ENCODE measurements around the gene THOC5. TPM values are rescaled to one million over a fixed set of nuclear protein-coding genes. Genes with fewer than 3 reads are reported as not detected.

The THOC5 gene
- total RNA-seq, 1 donor from 2014 or later: 80.3 TPM

GRCh38 chr22:29459773-29460172, 93.8 kb downstream of the THOC5 start:
- peaks cover 3% of the 10 kb centered on the region for H3K4me1 Mint-ChIP-seq (ENCODE audit: low read depth)
- H3K4me3 Mint-ChIP-seq (ENCODE audit: low read depth): no peak overlapping the region
- no peaks in the 10 kb centered on the region for H3K27me3 Mint-ChIP-seq
- H3K9me3 Mint-ChIP-seq (ENCODE audit: low read depth): no peaks in the 10 kb centered on the region
- DNase-seq (ENCODE audit: low spot score, unreplicated experiment): no peak
- H3K27ac Mint-ChIP-seq: no peak overlapping the region
- no peaks in the 10 kb centered on the region for H3K36me3 Mint-ChIP-seq (ENCODE audit: insufficient read depth)
- TF ChIP-seq CTCF (IDR thresholded peaks at IDR 0.05; ENCODE audit: unreplicated experiment): no peak

GRCh38 chr22:29458551-29458950, 95.0 kb downstream of the THOC5 start:
- Mint-ChIP-seq H3K4me1 (ENCODE audit: low read depth) (peaks cover 3% of the 10 kb centered on the region), H3K27ac (no peak overlapping the region), H3K9me3 (ENCODE audit: low read depth) (no peaks in the 10 kb centered on the region), H3K36me3 (ENCODE audit: insufficient read depth) (no peaks in the 10 kb centered on the region), H3K4me3 (ENCODE audit: low read depth) (no peak overlapping the region), H3K27me3 (no peaks in the 10 kb centered on the region)
- no peak for DNase-seq (ENCODE audit: low spot score, unreplicated experiment)
- TF ChIP-seq CTCF (IDR thresholded peaks at IDR 0.05; ENCODE audit: unreplicated experiment): no peak

- no peak for DNase-seq (ENCODE audit: low spot score, unreplicated experiment)
- Mint-ChIP-seq H3K9me3 (ENCODE audit: low read depth) (no peaks in the 10 kb centered on the region), H3K4me3 (ENCODE audit: low read depth) (no peak overlapping the region), H3K4me1 (ENCODE audit: low read depth) (peaks cover 3% of the 10 kb centered on the region), H3K36me3 (ENCODE audit: insufficient read depth) (no peaks in the 10 kb centered on the region), H3K27ac (no peak overlapping the region), H3K27me3 (no peaks in the 10 kb centered on the region)
- no peak for TF ChIP-seq CTCF (IDR thresholded peaks at IDR 0.05; ENCODE audit: unreplicated experiment)
Observed at GRCh38 chr22:29457730-29458129, 95.8 kb downstream of the THOC5 start.

GRCh38 chr22:29456211-29456671, 97.3 kb downstream of the THOC5 start:
- Mint-ChIP-seq H3K27ac (no peak overlapping the region), H3K4me3 (ENCODE audit: low read depth) (no peak overlapping the region), H3K36me3 (ENCODE audit: insufficient read depth) (no peaks in the 10 kb centered on the region), H3K4me1 (ENCODE audit: low read depth) (peaks cover 3% of the 10 kb centered on the region), H3K27me3 (no peaks in the 10 kb centered on the region), H3K9me3 (ENCODE audit: low read depth) (no peaks in the 10 kb centered on the region)
- no peak for DNase-seq (ENCODE audit: low spot score, unreplicated experiment)
- no peak for TF ChIP-seq CTCF (IDR thresholded peaks at IDR 0.05; ENCODE audit: unreplicated experiment)

Other genes starting within 250 kb of the THOC5 start
- 10.6 and 11.5 TPM in 2 replicates for gene GAS2L1, start 247.1 kb downstream of the THOC5 start, total RNA-seq
- 0.31 and 1.2 TPM in 2 replicates for gene RASL10A, start 238.1 kb downstream of the THOC5 start, total RNA-seq
- 59.6 and 60.3 TPM in 2 replicates for gene AP1B1, start 165.2 kb downstream of the THOC5 start, total RNA-seq
- 0.22 TPM in 1 of 2 replicates, not detected in the other for gene RFPL1, start 115.2 kb downstream of the THOC5 start, total RNA-seq
- 0.69 and 0.80 TPM in 2 replicates for gene NEFH, start 73.5 kb downstream of the THOC5 start, total RNA-seq
- 221 and 222 TPM in 2 replicates for gene NIPSNAP1, start 27.4 kb upstream of the THOC5 start, total RNA-seq
- gene NF2, start 49.9 kb upstream of the THOC5 start, total RNA-seq: 36.6 and 37.1 TPM in 2 replicates
- 0.12 TPM in 1 of 2 replicates, not detected in the other for gene CABP7, start 166.2 kb upstream of the THOC5 start, total RNA-seq
- gene ZMAT5, start 213.2 kb upstream of the THOC5 start, total RNA-seq: 21.1 and 21.2 TPM in 2 replicates
- gene UQCR10, start 213.6 kb upstream of the THOC5 start, total RNA-seq: 109 and 120 TPM in 2 replicates